GM20000 (cell line): Measurements from ENCODE around the gene MAFG.
"Not testable (repeated sequence)": the region's sequence is repeated elsewhere in the genome, so short reads cannot be mapped to it uniquely, and the experiment has no call there.

Source experiments
- DNase-seq: peaks from one replicate; pipeline ENCODE4 v3.0.0; 2012; ENCODE audit warnings: low spot score
- CTCF ChIP-seq: IDR thresholded peaks from 2 replicates; pipeline ENCODE4 v1.5.1; 2012; ENCODE audit warnings: mild to moderate bottlenecking, control low read depth; ENCODE audit errors: extremely low read depth, missing control alignments

Gene MAFG

GRCh38 chr17:81921996-81922565 is 5.5 kb downstream of the MAFG start:
- no peak for TF ChIP-seq CTCF
- DNase-seq, result no peak

- no peak for DNase-seq
- TF ChIP-seq CTCF, result no peak
Observed at GRCh38 chr17:81921537-81921862, 6.0 kb downstream of the MAFG start.

- no peak for TF ChIP-seq CTCF
- DNase-seq, result no peak
Observed at GRCh38 chr17:81920612-81921536, 6.7 kb downstream of the MAFG start.

GRCh38 chr17:81918832-81919545 is 8.5 kb downstream of the MAFG start:
- no peak for TF ChIP-seq CTCF
- DNase-seq, result no peak

GRCh38 chr17:81918333-81918669 is 9.2 kb downstream of the MAFG start:
- DNase-seq, result not testable (repeated sequence)

- TF ChIP-seq CTCF, result no peak
- DNase-seq, result peak; percentile 99
Observed at GRCh38 chr17:81917565-81918332, 9.8 kb downstream of the MAFG start, which contains the start of gene SIRT7. SIRT7 (minus strand) TSS chr17:81918176; CDS start chr17:81918131, 45 bp downstream.

- DNase-seq, result no peak
Observed at GRCh38 chr17:81916234-81917001, 11.1 kb downstream of the MAFG start.

More at GRCh38 chr17:81916234-81917001, 11.1 kb downstream of the MAFG start:
- TF ChIP-seq CTCF, result no peak
